Subcutaneous preadipocyte (primary cell): Measurements from ENCODE around the gene HEATR5A. TPM values are rescaled to one million over a fixed set of nuclear protein-coding genes. Genes with fewer than 3 reads are reported as not detected.

Experiments
- small RNA-seq: library from RNA; depleted of rRNA; stranded (forward); fragments of <200 nt; gene quantifications from one replicate; pipeline ENCODE3, GENCODE V24; 2012
- total RNA-seq: library from RNA; depleted of rRNA; stranded (reverse); fragments of >200 nt; gene quantifications from 2 replicates; pipeline ENCODE4 v1.2.3, GENCODE V29; 2012

The HEATR5A gene
- total RNA-seq = 25.7 and 39.1 TPM in 2 replicates

DNA sequence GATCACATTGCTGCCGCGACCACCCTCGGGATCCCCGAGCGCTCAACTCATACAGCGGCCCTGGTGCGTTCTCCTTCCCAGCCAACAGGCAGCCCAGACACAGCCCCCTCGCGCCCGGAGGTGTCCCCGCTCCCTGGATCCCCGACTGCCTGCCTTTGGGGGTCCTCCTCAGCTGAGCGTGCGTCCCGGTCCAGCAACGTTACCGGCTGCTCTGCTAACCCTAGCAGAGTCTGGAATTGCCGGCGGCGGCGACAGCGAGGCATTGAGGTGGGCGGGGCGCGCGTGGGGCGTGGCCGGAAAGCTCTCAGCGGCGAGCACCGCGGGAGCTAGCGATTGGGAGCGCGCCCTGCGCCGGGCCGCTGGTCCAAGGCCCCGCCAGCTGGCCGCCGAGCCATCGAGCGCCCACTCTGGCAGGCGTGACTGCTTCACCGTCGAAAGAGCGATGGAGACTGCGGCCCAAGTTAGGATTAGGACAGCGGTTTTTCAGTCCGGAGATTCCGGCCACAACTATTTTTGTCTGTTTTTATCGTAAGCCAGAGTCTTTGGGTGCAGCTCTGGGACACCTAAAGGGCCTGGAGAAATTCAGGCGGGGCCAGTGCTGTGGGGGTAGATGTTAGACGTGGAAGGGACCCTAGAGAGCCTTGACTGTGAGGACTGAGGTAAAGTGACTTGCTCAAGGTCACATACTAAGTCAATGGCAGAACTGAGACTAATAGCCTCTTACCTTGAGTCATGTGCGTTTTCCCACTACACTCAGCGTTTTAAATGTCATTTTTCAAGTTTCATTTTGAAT is at the start of gene HEATR5A:
Gene HEATR5A (minus strand): TSS at position 232 of the 793 bp plus-strand sequence. CDS start 17,575 bp downstream, outside the sequence.

DNA sequence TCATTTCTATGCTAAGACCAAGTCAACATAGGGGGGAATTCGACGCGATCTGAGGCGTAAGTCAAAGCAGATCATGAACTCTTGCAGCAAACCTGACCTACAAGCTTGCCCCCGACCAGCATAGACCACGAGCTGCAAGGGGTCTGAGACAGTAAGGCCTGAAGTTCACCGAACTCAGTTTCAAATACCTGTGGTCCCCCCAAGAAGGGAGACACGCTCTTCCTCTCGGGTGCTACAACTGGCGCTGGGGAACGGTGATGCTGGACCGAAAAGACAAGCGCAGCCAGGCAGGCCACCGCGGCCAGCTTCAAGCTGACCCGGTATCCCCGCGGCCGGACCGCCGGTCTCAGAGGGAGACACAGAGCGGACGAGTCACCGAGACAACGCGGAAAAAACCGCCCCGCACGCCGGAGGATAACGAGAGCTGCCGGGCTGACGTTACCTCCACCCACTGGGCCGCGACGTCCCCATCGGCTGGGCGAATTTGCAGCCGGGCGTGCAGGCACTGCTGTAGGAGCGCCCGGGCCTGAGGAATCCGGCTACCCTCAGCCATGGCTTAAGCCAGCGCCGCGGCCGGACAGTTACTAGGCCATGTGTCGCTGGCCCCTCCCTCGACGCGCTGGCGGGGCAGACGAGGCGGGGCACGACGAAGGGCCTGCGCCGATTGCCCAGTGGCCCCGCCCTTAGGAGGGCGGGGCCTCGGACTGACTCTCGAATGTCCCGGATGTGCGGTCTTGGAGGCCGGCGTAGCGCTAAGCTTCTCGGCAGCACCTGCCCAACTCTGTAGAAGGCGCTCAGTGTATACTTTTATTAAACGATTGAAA is 36.7 kb upstream of the HEATR5A start, which contains the start of gene DTD2:
Gene DTD2 (minus strand): TSS at position 666 of the 824 bp plus-strand sequence. CDS start 113 bp downstream, at position 553.

Small RNAs within 50 kb of the gene (small RNA-seq; reads per million reads assigned to genes)
- gene RF00019 = not detected

Other genes with a start within 250 kb of the HEATR5A start
- gene HECTD1, start 212.8 kb downstream of the HEATR5A start, total RNA-seq = 197 and 250 TPM in 2 replicates
- 47.7 and 47.8 TPM in 2 replicates for gene DTD2, start 37.0 kb upstream of the HEATR5A start, total RNA-seq
- not detected in 2 replicates for gene GPR33, start 67.5 kb upstream of the HEATR5A start, total RNA-seq
- 11.4 and 13.3 TPM in 2 replicates for gene NUBPL, start 140.9 kb upstream of the HEATR5A start, total RNA-seq